Heart left ventricle (tissue), 13 donors: ENCODE measurements around the gene BCR.

Source experiments
- CTCF ChIP-seq, 12 donors: fragments of 200-600 bp; sonication (generic) in 4 of 12; IDR thresholded peaks; one replicate each; pipeline versions ENCODE4 v1.5.0 to v1.8.0; 2018 to 2022; ENCODE audit warnings: antibody characterized with exemption in 12 of 12, mild to moderate bottlenecking in 5 of 12
- POLR2A ChIP-seq, 2 donors: fragments of 450-650 bp; IDR thresholded peaks; one replicate each; pipeline ENCODE4 v1.6.1; 2017; ENCODE audit warnings: antibody characterized with exemption in 2 of 2, mild to moderate bottlenecking in 2 of 2, moderate library complexity in 2 of 2
- donor health status: ischemic (EF 13 %, LVEDD 7.1; RV severe dilation, severe dysfunction).
- donor health status: DM: no; HTN: yes; CAD: no.
- donor health status: DM: no; HTN: no; CAD: no.
- donor health status: ischemic (EF 25% LVEDD 6.9; RV normal size, moderate dysfunction).
- donor health status: ischemic (EF 25% LVEDD 5.7; RV mildly dilated, moderate dysfunction).
- donor health status: ischemic (EF 35%, LVEDD 5.7; RV mildly dilated, moderate dysfunction).
- donor health status: nonischemic (EF 11% LVEDD 7.7; RV severe dilation, severe dysfunction).
- donor health status: DM: yes; HTN: yes; CAD: no.
- donor health status: PGD.
- donor health status: ischemic (EF 29% LVEDD 5.4; RV normal size, mild dysfunction).
- donor health status: nonischemic (EF 23%, LVEDD 6.1; RV moderate dilation, normal function).

GRCh38 chr22:23182309-23183060 lies 2.2 kb downstream of the BCR start:
- TF ChIP-seq CTCF (IDR thresholded peaks at IDR 0.05) (no peak), POLR2A (IDR thresholded peaks at IDR 0.05) (no peak)
